GM18526 (cell line): ENCODE data around the gene SMAGP.

Experiments
- POLR2A ChIP-seq: IDR thresholded peaks from 3 replicates; pipeline ENCODE4 v1.6.1; 2011; ENCODE audit not compliant: insufficient read length; ENCODE audit errors: extremely low read depth

Gene SMAGP

GRCh38 chr12:51270067-51270950 is at the start of gene SMAGP:
TSS of gene SMAGP (minus strand) at chr12:51270415. CDS start at chr12:51269278, 1,137 bp downstream.
- no peak for TF ChIP-seq POLR2A

GRCh38 chr12:51318846-51319599 is 48.8 kb upstream of the SMAGP start:
- no peak for TF ChIP-seq POLR2A

- TF ChIP-seq POLR2A, result no peak
These were observed 41.2 kb upstream of the SMAGP start for GRCh38 chr12:51311389-51311788.

GRCh38 chr12:51307655-51308593 is 37.7 kb upstream of the SMAGP start:
- TF ChIP-seq POLR2A, result no peak

GRCh38 chr12:51306507-51306906 is 36.3 kb upstream of the SMAGP start:
- no peak for TF ChIP-seq POLR2A

- no peak for TF ChIP-seq POLR2A
These were observed 25.4 kb upstream of the SMAGP start for GRCh38 chr12:51295651-51296050.

GRCh38 chr12:51293696-51294095 is 23.5 kb upstream of the SMAGP start:
- TF ChIP-seq POLR2A, result no peak

GRCh38 chr12:51285843-51286242 is 15.6 kb upstream of the SMAGP start:
- no peak for TF ChIP-seq POLR2A

GRCh38 chr12:51281202-51281924 is 11.1 kb upstream of the SMAGP start:
- TF ChIP-seq POLR2A, result no peak

- TF ChIP-seq POLR2A, result no peak
These were observed 4.9 kb upstream of the SMAGP start for GRCh38 chr12:51275088-51275487.

GRCh38 chr12:51270951-51271518 is 820 bp upstream of the SMAGP start:
- TF ChIP-seq POLR2A, result no peak

GRCh38 chr12:51269174-51270066 is 795 bp downstream of the SMAGP start:
- no peak for TF ChIP-seq POLR2A

GRCh38 chr12:51265024-51265423 is 5.2 kb downstream of the SMAGP start:
- TF ChIP-seq POLR2A, result no peak
